MCF 10A (cell line): ENCODE measurements around the gene SOX6. TPM values are rescaled to one million over a fixed set of nuclear protein-coding genes. Genes with fewer than 3 reads are reported as not detected.

Experiments used
- BruUV-seq: library from RNA; stranded (reverse); fragments of 400-500 nt; replicated peaks from 2 replicates; lab custom pipeline; 2021; lab: Mats Ljungman, UMichigan
- CTCF ChIA-PET: fragments of 300-600 bp; sonication (Branson Sonifier 250); formaldehyde crosslinking; extraction: SDS; loops from one replicate; lab custom pipeline; 2021; ENCODE audit warnings: antibody characterized with exemption, inconsistent platforms; lab: Yijun Ruan, JAX
- POLR2A ChIA-PET: fragments of 300-600, 350-650 bp; sonication (Branson Sonifier 250); formaldehyde crosslinking; extraction: SDS; loops from one replicate; lab custom pipeline; 2020; ENCODE audit warnings: antibody characterized with exemption, inconsistent platforms; lab: Yijun Ruan, JAX
- DNase-seq: peaks from one replicate; pipeline ENCODE4 v3.0.0-alpha.2; 2018; ENCODE audit not compliant: unreplicated experiment
- H3K27ac Mint-ChIP-seq: one replicate; pipeline ENCODE4 v1.8.0; 2022; ENCODE audit warnings: mild to moderate bottlenecking, low read depth, mixed read lengths; ENCODE audit not compliant: unreplicated experiment
- H3K27me3 Mint-ChIP-seq: one replicate; pipeline ENCODE4 v1.8.0; 2022; ENCODE audit warnings: mixed read lengths; ENCODE audit not compliant: insufficient read depth, unreplicated experiment
- H3K36me3 Mint-ChIP-seq: one replicate; pipeline ENCODE4 v1.8.0; 2022; ENCODE audit warnings: mild to moderate bottlenecking, moderate library complexity, mixed read lengths; ENCODE audit not compliant: insufficient read depth, unreplicated experiment
- H3K4me1 Mint-ChIP-seq: one replicate; pipeline ENCODE4 v1.8.0; 2022; ENCODE audit warnings: mixed read lengths; ENCODE audit not compliant: insufficient read depth, unreplicated experiment
- H3K4me3 Mint-ChIP-seq: one replicate; pipeline ENCODE4 v1.8.0; 2022; ENCODE audit warnings: mild to moderate bottlenecking, moderate library complexity, mixed read lengths; ENCODE audit not compliant: unreplicated experiment
- H3K9me3 Mint-ChIP-seq: one replicate; pipeline ENCODE4 v1.8.0; 2022; ENCODE audit warnings: mixed read lengths; ENCODE audit not compliant: unreplicated experiment
- CTCF ChIP-seq: fragments of 200-600 bp; IDR thresholded peaks from one replicate; pipeline ENCODE4 v1.8.0; 2022; ENCODE audit warnings: antibody characterized with exemption, mild to moderate bottlenecking; ENCODE audit not compliant: unreplicated experiment
- intact Hi-C: fragments of 100-400 bp; cut with micrococcal nuclease; formaldehyde crosslinking; loops from 2 replicates; pipeline ENCODE4 v1.14.1; 2022
- total RNA-seq: library from RNA; stranded (reverse); gene quantifications from 2 replicates; pipeline ENCODE4 v1.2.3, GENCODE V29; 2022

Gene SOX6
- total RNA-seq, 1 experiment from 2014 or later = 6.4 TPM

GRCh38 chr11:15977116-15977515 is 379.2 kb downstream of the SOX6 start:
- POLR2A ChIA-PET = no interaction called here
- Mint-ChIP-seq H3K27me3 (no peaks in the 10 kb centered on the region), H3K4me3 (no peak overlapping the region), H3K36me3 (no peaks in the 10 kb centered on the region), H3K27ac (no peak overlapping the region), H3K4me1 (no peaks in the 10 kb centered on the region), H3K9me3 (no peaks in the 10 kb centered on the region)
- TF ChIP-seq CTCF = no peak
- no peak for DNase-seq
- BruUV-seq = no TSS peak
- intact Hi-C loops = no loop called here
- CTCF ChIA-PET = interaction anchor here (0.6 to 1.4 kb wide), 4 partner anchors 19 to 597 kb away, joined by 3 to 5 read pairs (median 3); no protein-coding TSS in a partner anchor

- Mint-ChIP-seq H3K27me3 (no peaks in the 10 kb centered on the region), H3K4me3 (no peak overlapping the region), H3K36me3 (no peaks in the 10 kb centered on the region), H3K9me3 (no peaks in the 10 kb centered on the region), H3K4me1 (no peaks in the 10 kb centered on the region), H3K27ac (no peak overlapping the region)
- POLR2A ChIA-PET = no interaction called here
- intact Hi-C loops = no loop called here
- DNase-seq = peak; percentile 43
- CTCF ChIA-PET = interaction anchor here (0.6 to 1.4 kb wide), 3 partner anchors 20 to 347 kb away, joined by 3 to 5 read pairs (median 3); no protein-coding TSS in a partner anchor
- BruUV-seq = no TSS peak
- no peak for TF ChIP-seq CTCF
These were observed 379.8 kb downstream of the SOX6 start for GRCh38 chr11:15976433-15977045.

- Mint-ChIP-seq H3K27me3 (no peaks in the 10 kb centered on the region), H3K4me3 (no peak overlapping the region), H3K9me3 (no peaks in the 10 kb centered on the region), H3K36me3 (no peaks in the 10 kb centered on the region), H3K27ac (no peak overlapping the region), H3K4me1 (peaks cover 6% of the 10 kb centered on the region)
- BruUV-seq = no TSS peak
- TF ChIP-seq CTCF = no peak
- DNase-seq = no peak
- POLR2A ChIA-PET = interaction anchor here (0.6 to 1.0 kb wide), 3 partner anchors 9 to 215 kb away, joined by 3 read pairs; no protein-coding TSS in a partner anchor
- intact Hi-C loops = no loop called here
- CTCF ChIA-PET = interaction anchor here (0.6 kb wide), 2 partner anchors 80 to 241 kb away, joined by 3 read pairs; no protein-coding TSS in a partner anchor
These were observed 380.6 kb downstream of the SOX6 start for GRCh38 chr11:15975742-15976141.

- Mint-ChIP-seq H3K4me1 (peaks cover 30% of the 10 kb centered on the region), H3K4me3 (no peak overlapping the region), H3K27ac (no peak overlapping the region), H3K27me3 (no peaks in the 10 kb centered on the region), H3K36me3 (no peaks in the 10 kb centered on the region), H3K9me3 (no peaks in the 10 kb centered on the region)
- POLR2A ChIA-PET = no interaction called here
- no TSS peak for BruUV-seq
- CTCF ChIA-PET = no interaction called here
- DNase-seq = no peak
- intact Hi-C loops = no loop called here
- TF ChIP-seq CTCF = no peak
These were observed 383.5 kb downstream of the SOX6 start for GRCh38 chr11:15972838-15973237.
